PC-9 (cell line): Measurements from ENCODE around the gene NDUFS1.

Experiments
- CTCF ChIP-seq: fragments of 200-600 bp; sonication (generic); conservative IDR thresholded peaks from 2 replicates; pipeline ENCODE4 v1.6.1; 2017; ENCODE audit warnings: mixed run types, antibody characterized with exemption, mild to moderate bottlenecking, moderate library complexity
- EZH2 ChIP-seq: fragments of 200-600 bp; sonication (generic); IDR thresholded peaks from 2 replicates; pipeline ENCODE4 v1.8.0; 2017; ENCODE audit warnings: antibody characterized with exemption, low read depth

- TF ChIP-seq CTCF (no peak), EZH2 (no peak)
These were observed 49.7 kb upstream of the NDUFS1 start for GRCh38 chr2:206208900-206209299.
